HG03097 (cell line): ENCODE measurements around the gene EVPL.
"Not testable (repeated sequence)": the region's sequence is repeated elsewhere in the genome, so short reads cannot be mapped to it uniquely, and the experiment has no call there.

Experiments
- ATAC-seq: cut with Tn5 transposase; IDR thresholded peaks from one replicate; pipeline ENCODE4 v1.9.1; 2021; ENCODE audit not compliant: unreplicated experiment, low FRiP score

Gene EVPL

GRCh38 chr17:76027159-76027839, at the start of gene EVPL:
Gene EVPL, minus strand, starts transcription at chr17:76027306. Its CDS starts 108 bp downstream, at chr17:76027198.
- ATAC-seq = no peak

DNA sequence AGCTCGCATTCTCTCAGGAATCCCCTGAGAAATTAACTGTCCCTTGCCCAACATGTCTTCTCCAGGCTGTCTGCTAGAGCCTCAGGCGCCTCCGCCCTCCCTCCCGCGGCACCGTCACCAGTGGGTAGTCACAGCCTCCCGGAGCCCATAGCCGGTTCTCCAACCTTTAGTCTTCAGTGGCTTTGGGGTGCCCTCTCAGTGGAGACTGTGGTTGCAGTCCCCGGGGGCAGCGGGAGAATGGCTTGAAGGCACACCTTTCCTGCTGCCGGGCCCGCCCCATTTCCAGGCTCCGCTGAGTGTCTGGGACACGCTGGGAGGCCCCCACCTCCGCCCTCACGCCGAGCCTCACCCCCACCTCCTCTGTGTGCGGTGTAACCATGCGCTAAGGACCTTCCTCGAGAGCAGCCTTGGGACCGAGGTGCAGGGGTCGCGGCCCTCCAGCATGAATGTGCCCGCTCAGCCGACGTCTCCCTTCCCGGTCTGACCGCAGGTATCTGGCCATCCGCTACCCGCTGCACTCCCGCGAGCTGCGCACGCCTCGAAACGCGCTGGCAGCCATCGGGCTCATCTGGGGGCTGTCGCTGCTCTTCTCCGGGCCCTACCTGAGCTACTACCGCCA, 49.1 kb upstream of the EVPL start:
- ATAC-seq = no peak

GRCh38 chr17:76075364-76076145, 48.4 kb upstream of the EVPL start:
- ATAC-seq = no peak

- no peak for ATAC-seq
Measured at GRCh38 chr17:76074390-76075363, 47.6 kb upstream of the EVPL start, which contains the start of gene GALR2. Gene GALR2, plus strand, starts transcription at chr17:76074781. Its CDS starts 103 bp downstream, at chr17:76074884.

GRCh38 chr17:76072148-76072858, 45.2 kb upstream of the EVPL start, which contains the start of gene SRP68:
Gene SRP68, minus strand, starts transcription at chr17:76072517. Its CDS starts 26 bp downstream, at chr17:76072491.
- ATAC-seq = peak; percentile 91

- ATAC-seq = no peak
Measured at GRCh38 chr17:76071531-76072147, 44.5 kb upstream of the EVPL start.

- no peak for ATAC-seq
Measured at GRCh38 chr17:76065775-76066174, 38.7 kb upstream of the EVPL start.

DNA sequence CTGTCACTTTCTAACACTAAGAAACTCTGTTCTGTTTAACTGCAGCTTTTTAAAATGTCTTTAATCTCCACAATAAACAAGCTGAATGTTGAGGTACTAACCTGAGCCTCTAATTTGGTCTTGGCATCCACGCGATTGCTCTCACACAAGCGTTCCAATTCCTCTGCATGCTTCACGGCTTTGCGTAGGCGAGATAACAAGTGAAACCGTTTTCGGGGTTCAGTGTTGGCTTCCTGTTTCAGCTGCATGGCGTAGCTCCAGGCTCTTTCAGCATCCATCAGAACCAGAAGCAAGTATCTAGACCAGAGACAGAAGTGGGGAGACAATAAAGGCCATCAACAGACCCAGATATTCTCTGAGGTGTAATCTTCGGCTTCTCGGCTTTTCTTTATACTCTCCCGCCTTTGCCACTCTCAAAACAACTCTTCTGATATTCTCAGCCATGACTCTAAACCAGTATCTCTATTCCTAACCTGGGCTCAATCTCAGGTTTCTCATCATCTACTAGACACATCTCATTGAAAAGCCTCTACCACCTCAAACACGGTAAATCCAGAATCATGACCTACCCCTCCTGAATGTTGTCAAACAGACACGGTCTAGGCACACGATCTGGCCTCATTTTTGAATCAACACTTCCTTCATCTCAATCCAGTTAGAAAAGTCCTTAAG, 36.9 kb upstream of the EVPL start:
- no peak for ATAC-seq

GRCh38 chr17:76058264-76058663, 31.2 kb upstream of the EVPL start:
- not testable (repeated sequence) for ATAC-seq

DNA sequence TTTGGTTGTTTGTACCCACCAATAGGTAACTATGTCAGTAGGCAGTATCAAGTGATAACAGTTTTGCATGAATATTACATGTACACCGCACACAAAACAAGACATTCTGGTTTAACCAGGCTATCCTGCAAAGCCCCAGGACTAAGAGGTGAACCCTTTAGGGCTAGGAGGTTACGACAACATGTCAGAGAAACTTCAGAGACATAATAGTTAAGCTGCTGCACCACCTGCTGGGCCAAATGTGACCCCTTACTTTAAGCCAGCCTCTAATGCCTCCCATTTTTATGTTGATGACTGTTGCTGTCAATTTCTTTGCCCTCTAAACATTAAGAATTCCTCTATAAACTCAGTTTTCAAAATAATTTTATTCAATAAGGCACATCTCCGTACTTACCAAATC, 29.8 kb upstream of the EVPL start:
- no peak for ATAC-seq

- ATAC-seq = no peak
Measured at GRCh38 chr17:76054112-76054476, 27.0 kb upstream of the EVPL start.

DNA sequence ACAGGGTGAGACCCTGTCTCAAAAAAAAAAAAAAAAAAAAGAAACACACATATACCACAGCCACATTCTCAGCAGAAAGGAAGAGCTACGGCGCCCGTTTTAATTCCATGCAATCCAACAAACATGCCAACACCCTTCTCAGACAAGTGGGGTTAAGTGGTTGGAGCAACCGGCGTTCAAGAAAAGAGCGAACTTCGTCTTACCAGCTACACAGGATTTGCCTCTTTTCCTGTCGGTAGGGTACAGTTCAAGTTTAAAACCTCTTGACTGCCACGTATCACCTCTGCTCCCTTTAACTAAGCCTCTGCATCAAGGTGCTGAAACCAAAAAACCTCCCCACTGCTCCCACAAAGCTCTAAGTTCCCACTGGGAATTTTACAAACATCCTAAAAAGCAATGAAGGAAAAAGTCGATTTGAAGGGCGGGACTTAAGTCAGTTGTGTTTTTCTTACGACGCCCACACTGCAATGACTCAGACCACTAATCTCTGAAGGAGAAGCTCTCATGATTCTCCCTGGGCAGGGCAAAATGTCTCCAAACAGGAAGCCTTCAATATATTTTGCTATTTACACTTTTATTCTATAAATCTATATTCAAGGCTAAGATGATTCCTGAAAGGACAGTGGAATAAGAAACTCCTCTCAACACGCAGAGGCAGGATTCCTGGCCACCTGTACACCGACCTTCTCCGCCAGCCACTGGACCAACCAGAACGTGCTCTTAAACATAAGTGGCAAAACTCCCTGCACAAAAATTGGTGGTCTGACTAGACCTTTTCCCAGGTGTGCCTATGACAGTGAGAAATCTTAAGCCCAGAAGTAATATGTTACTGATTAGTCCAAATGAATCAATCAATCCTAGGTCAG, 26.4 kb upstream of the EVPL start:
- ATAC-seq = no peak

DNA sequence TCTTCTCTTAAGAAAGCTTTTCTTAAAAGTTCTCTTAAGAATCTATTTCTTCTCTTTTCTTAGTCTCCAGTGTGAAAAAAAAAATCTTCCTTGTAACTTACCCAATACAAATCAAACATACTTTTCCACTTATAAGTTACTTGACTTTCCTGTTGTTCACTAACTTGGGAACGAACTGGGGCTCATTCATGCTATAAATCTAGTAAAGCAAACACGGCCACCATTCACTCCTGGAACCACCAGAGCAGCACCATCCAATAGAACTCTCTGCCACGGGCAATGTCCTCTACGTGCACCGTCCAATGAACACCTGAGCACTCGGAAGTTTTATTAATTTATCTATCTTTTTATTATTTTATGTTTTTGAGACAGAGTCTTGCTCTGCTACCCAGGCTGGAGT, 24.5 kb upstream of the EVPL start:
- ATAC-seq = no peak

DNA sequence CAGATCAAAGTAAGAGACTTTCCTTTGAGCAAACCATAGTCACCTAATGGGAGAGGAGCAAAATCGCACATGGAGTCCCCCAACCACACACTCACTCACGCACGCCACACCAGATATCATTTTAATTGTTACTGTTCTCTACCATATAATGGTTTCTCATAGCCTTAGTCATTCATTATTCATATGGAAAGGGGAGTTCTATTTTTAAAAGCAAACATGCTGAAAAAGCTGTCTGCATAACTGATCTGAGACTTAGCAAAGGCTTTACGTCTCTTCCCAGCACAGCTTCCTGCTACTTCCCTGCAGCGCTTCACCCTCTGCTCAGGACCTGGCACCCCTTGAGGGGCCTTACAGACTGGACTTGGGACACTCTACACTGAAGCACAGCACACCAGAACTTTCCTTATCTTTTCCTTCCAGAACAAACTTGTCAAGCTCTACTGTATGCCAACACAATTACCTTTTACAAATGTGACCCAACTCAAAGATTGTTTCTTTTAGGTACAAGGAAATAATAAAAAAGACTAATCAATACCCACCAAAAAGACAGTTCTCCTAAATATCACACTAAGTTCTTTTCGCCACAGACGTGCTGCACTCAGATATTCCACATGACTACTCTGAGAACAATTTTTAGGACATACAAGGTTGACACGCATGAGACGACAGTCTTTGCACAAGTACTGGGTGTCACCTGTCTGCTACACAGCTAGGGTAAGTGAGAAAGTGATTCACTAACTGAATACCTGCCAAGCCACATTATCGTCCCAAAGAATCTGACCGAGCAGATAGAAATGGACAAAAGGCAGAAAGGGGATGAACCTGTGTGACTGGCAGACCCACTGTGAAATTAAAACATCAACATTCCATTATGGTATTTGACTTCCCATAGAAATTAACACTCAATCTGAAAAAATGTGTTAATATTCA, 23.7 kb upstream of the EVPL start:
- no peak for ATAC-seq

DNA sequence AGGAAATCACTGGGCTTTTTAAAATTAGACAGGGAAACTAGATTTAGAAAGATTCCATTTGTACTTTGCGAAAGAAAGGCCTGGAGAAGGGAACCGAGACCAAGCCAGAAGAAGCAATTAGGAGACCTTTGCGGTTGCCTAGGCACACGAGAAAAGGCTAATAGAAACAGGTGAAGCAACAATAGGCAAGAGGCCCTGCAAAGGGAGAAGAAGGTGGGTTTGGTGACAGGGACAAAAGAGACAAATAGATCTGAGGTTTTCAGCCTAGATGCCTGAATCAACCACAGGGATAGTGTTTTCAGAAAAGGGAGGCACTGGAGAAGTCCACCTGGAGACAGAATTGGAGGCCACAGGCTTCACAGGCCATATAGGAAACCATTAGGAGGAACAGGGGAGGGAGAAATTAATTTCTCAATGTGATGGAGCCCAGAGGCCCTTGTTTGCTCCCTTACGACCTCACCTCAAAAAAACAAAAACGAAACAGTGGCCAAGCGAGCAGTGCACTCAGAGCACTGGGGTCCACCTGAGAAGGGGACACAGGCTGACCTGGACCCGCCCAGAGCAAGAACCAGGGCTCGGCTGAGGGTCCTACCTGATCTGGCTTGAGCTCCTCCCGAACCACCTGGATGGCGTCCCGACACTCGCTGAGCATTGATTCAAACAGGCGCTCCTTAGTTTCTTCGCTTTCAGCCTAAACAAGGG, 22.9 kb upstream of the EVPL start:
- no peak for ATAC-seq

DNA sequence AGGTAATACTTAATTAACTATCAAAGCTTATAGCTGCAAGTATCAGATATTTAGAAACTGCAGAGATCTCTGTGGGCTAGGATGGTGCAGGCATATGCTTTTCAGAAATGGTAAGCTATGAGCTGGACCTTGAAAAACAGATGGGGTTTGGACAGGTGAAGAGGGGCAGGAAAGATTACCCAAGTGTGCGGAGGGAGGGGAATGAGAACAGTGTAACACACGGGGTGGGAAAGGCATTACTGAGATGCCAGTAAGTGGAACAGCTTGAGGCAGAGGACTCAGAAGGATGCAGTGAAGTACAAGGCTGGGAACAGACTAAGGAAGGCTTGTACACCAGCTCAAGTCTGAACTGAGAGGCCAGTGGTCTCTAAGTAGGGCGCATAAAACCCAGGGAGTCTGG, 22.1 kb upstream of the EVPL start:
- no peak for ATAC-seq
